DMS79 treated with DMSO at 0.1 percent for 48 hours (cell line): ENCODE data around the gene MYCBPAP.

ENCODE experiments used
- DNase-seq: peaks from one replicate; lab custom pipeline; 2025; lab: John Stamatoyannopoulos, UW

The MYCBPAP gene

GRCh38 chr17:50558091-50558490, 49.9 kb downstream of the MYCBPAP start:
- DNase-seq, result peak; percentile 47

- DNase-seq, result no peak
These were observed 50.3 kb downstream of the MYCBPAP start for GRCh38 chr17:50558581-50558940.

- DNase-seq, result no peak
These were observed 50.8 kb downstream of the MYCBPAP start for GRCh38 chr17:50558941-50559614.

GRCh38 chr17:50559674-50560184, 51.5 kb downstream of the MYCBPAP start:
- DNase-seq, result no peak

GRCh38 chr17:50560185-50560824, 52.1 kb downstream of the MYCBPAP start, which contains the start of gene CACNA1G:
Gene CACNA1G (plus strand): TSS chr17:50560715. CDS start chr17:50561460, 745 bp downstream.
- peak; percentile 72 for DNase-seq

- DNase-seq, result no peak
These were observed 52.9 kb downstream of the MYCBPAP start for GRCh38 chr17:50560931-50561745.

GRCh38 chr17:50561746-50562141, 53.5 kb downstream of the MYCBPAP start:
- DNase-seq, result no peak

GRCh38 chr17:50562242-50563091, 54.2 kb downstream of the MYCBPAP start:
- DNase-seq, result no peak

- DNase-seq, result no peak
These were observed 54.9 kb downstream of the MYCBPAP start for GRCh38 chr17:50563092-50563511.

GRCh38 chr17:50564916-50565315, 56.7 kb downstream of the MYCBPAP start:
- DNase-seq, result no peak

- peak; percentile 71 for DNase-seq
These were observed 57.4 kb downstream of the MYCBPAP start for GRCh38 chr17:50565402-50566350.

- no peak for DNase-seq
These were observed 58.6 kb downstream of the MYCBPAP start for GRCh38 chr17:50566886-50567285.

- DNase-seq, result no peak
These were observed 60.4 kb downstream of the MYCBPAP start for GRCh38 chr17:50568659-50569058.

- no peak for DNase-seq
These were observed 61.4 kb downstream of the MYCBPAP start for GRCh38 chr17:50569592-50569991.

GRCh38 chr17:50570032-50570431, 61.8 kb downstream of the MYCBPAP start:
- DNase-seq, result no peak

- DNase-seq, result no peak
These were observed 62.3 kb downstream of the MYCBPAP start for GRCh38 chr17:50570528-50570927.

- DNase-seq, result no peak
These were observed 63.4 kb downstream of the MYCBPAP start for GRCh38 chr17:50571681-50572080.

- no peak for DNase-seq
These were observed 64.3 kb downstream of the MYCBPAP start for GRCh38 chr17:50572541-50572940.

- no peak for DNase-seq
These were observed 65.8 kb downstream of the MYCBPAP start for GRCh38 chr17:50573866-50574611.
